ENCODE measurements around the gene RXRG.

The RXRG gene

DNA sequence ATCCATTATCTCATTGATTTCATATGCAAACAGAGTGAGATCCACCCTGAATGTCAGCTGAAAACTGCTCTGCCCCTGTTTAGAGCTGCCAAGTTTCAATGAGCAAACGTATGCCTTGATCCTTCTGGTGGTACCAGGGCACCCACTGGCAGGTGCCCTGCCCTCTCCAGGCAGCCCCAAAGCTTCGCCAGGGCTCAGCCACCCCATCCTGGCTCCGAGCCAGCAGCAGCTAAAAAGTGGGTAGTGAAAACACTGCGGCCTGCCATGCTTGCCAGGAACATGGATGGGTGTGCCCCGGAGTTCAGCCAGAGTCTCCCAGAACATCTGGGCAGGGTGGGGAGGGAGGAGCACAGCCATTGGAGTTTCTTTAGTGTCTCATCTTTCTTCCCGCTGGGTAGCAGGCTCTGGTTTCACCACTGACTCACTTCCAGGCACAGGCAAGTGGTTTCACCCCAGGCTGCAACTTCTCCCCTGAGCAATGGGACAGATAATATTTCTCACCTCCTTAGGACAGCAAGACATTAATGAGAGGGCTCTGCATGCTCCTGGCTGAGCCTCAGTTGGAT is 80.3 kb downstream of the RXRG start:
- no peak for DNase-seq

DNA sequence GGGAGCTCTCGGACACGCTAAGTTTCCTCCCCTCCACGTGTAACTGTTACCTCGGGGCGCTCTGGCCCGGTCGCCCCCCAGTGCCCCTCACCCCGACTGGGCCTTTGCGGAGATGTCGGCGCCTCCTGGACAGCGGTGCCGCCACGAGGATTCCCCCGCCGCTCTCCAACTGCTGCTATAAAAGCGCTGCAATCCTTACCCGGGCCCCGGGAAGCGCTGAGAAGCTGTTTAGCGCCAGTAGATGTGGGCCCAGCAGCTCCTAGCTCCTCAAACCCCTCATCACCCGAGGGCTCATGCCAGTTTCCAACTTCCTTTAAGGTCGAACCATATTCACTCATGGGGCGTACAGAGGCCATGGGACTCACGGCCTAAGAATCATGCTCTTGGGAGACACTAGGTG is 88.0 kb downstream of the RXRG start:
- no peak for DNase-seq

DNA sequence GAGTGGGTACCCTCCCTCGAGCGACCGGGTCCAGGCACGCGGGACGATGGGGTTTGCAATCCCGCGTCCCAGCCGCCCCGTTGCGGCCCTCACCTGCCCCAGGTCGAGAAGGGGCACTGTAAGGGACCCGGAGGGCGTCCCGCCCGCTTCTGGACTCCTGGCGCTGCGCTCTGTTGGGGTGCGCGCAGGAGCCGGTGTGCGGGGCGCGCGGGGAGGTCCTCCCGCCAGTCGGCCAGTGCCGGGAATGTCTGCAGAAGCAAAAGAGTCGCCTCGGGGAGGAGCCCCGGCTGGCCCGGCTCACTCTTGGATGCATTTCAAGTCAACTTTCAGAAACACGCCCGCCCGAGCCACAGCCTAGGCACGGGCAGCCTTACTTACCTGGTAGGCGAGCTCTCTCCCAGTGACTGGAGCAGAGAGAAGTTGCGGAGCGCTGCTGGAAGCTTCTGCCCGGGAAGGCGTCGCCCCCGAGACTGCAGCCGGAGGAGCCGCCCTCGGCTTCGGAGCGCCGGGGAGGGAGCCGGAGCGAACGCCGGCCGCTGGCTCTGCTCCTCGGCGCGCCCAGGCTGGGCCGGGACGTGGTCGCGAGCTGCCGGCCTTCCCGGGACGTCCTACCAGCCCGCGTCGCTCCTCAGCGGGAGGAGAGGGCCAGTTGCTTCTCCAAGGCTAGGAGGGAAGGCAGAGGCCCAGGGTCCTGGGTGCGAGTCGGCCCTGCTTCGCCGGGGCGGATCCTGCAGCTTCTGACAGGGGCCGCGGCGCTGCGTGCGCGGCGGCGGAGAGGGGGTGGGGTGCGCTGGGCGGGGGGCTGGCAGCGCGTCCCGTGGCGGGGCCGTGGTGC is 88.7 kb downstream of the RXRG start, which contains the start of gene LMX1A:
LMX1A (minus strand) TSS at position 739 of the 835 bp plus-strand sequence. CDS start 1,156 bp downstream, outside the sequence.
- DNase-seq: no peak

DNA sequence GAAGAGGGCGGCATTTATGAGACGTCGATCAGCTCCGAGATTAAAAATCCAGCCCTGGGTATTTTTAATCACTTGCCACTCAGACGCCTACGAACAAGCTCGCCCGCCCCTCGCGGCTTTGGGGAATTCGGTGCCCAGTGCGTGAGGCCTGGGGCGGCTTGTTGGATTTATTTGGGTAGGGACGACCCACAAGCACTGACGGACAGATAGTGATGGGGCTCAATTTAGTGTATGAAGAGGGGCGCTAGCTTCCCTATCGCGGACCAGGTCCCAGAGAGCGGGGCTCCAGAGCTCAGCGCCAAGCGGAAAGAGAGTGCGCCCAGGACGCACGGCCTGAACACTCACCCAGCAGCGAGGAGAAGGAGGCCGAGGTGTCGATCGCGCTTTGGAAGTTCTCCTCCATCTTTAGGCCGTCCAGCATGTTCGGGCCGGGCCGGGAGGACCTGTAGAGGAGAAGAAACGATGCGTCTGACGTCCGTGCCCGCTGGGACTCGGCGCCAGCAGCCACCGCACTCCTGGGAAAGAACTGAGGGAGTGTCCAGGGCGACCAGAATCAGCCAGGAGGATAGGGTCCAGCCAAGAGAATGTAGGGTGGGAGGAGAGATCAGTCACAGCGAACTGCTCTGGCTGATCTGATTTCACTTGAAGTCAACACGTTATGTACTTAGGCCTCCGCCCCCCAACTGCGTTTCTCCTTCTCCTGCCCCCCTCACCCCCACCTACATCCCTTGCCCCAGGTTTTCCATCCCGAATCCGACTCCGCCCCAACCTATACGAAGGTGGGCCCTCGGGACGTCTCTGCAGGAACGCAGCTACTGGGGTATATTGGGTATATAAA is 89.6 kb downstream of the RXRG start:
- DNase-seq: no peak

DNA sequence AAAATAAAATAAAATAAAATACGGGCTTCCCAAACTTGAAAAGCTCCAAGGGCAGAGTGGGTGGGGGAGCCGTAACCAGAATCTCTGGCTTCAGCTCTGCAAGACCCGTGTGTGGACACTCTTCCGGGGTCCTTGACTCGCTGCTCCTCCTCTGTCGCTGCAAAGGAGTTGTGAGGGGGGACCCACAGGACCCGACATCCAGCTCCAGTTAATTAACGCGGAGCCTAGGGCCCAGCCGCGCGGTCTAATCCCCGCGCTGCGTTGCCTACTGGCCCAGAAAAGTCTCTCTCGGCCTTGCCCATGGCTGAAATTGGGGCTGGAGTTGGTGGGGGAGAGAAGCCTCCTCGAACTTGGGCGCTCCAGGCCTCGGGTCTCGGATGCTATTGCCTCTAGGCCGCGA is 90.2 kb downstream of the RXRG start:
- no peak for DNase-seq

DNA sequence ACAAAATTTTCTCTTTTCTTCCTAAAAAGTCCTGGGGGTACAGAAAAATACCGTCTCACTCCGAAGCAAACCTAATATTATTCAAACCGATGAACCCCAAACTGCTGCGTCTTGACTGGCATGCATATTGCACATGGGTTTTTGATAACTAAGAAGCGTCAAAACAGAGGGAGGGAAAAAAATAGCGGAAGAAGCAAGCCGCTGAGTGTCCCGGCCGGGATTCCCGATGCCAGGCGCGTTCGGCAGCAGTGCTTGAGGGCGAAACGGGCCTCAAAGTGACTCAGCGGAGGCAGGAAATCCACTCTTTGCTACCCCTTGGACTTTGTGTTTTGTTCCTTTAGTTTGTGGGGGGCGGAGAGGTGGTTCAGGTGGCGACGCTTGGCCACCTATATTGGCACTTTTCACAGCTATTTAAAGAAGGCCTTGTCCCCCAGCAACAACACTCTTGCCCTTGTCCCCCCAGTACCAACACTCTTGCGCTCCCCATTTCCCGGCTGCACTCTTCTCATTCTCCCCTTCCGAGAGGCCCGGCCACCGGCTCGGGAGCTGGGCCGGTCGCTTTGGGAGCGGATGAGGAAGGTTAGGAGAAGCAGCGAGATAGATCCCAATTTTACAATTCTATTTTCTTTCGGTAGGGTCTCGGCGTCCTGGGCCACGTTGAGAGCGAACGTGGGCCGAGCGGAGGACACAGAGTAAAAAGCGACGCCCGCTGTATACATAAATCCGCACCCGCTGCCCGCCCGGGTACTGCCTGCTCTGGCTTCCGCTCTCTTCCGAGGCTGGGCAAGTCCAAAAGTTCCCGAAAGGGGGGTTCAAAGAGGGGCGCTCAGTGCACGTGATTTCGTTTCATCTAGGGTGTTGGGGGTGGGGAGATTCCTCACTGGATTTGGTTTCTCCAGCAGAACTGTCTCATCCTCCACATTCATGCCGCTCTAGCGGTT is 90.9 kb downstream of the RXRG start:
- no peak for DNase-seq

DNA sequence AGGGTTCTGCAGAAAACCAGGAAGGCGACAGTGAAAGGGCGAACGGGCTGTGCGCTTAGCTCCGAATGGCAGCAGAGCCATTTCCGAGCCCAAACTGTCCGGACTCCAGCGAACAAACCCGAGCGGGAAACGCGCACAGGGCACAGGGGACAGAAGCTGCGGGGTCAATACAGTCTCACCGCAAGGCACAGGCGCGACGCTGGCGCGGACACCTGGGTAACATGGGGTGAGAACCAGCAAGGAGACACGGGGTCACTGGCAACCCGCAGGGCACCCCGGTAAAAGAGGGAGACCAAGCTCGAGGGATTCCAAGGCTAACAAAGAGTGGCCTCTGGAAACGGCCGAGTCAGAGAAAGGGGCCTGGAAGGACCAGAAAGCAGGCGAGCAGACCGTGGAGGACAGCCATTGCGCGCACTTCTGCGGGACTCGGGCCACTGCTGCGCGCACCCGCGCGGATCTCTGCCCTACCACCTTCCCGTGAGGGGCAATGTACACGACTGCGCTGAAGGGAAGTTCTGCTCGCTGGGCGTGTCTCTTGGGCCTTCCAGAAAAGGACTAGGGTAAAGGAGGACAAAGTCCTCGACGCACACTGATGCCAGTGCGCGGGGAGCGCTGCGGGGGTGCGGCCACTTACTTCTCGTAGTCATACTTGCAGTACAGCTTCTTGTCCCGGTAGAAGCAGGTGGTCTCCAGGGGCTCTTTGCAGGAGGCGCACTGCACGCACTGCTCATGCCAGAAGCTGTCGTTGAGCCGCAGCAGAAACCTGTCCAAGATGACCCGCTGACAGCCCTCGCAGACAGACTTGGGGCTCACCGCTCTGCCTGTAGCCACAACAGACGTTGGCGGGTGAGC is 92.3 kb downstream of the RXRG start:
- DNase-seq: no peak

DNA sequence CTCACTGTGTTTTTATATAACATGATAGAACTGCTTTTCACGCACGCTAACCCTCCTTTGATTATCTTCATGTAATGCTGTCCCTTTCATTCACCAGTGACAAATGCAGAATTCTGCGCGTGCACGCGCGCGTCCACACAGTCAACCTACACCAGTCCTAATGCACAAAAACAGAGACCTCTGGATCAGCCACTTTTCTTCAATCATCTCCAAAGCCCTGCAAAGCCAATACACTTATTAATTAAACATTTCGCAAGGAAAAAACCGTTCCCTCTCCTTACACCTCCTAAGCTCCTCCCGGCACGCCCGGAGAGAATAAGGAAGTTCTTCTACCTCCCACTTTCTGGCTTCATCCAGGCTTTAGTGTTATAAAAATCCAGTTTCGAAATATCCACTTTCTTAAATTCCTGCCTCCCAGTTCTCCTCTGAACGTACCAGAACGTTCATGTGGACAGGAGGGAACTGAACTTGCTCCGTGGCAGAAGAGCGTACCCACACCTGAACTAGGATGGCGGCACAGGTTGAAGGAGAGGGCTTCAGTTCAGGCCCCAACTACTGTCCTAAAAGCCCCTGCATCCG is 93.0 kb downstream of the RXRG start:
- no peak for DNase-seq
